SK-N-SH (cell line): ENCODE measurements around the gene ENDOG. TPM values are rescaled to one million over a fixed set of nuclear protein-coding genes. Genes with fewer than 3 reads are reported as not detected.

Experiments
- CTCF ChIA-PET: fragments of 300-600, 350-600 bp; formaldehyde crosslinking; extraction: SDS; loops from one replicate; lab custom pipeline; 2021; lab: Yijun Ruan, JAX
- POLR2A ChIA-PET: fragments of 350-600 bp; sonication (Branson Sonifier 250); formaldehyde crosslinking; extraction: SDS; loops from one replicate; lab custom pipeline; 2020; ENCODE audit warnings: antibody characterized with exemption, inconsistent platforms; lab: Yijun Ruan, JAX
- DNase-seq: peaks from one replicate; pipeline ENCODE4 v3.0.0; 2012
- H2AFZ ChIP-seq: fragments of 200-600 bp; sonication (generic); 2 replicates; pipeline ENCODE4 v1.8.1; 2016; ENCODE audit warnings: antibody characterized with exemption, mild to moderate bottlenecking, low read depth
- H3F3A ChIP-seq: fragments of 200-600 bp; sonication (generic); replicated peaks from 2 replicates; pipeline ENCODE3; 2016; ENCODE audit warnings: antibody characterized with exemption, mild to moderate bottlenecking; ENCODE audit not compliant: insufficient read depth
- H3K27ac ChIP-seq, 2 experiments: fragments of 200-500 bp in 1 of 2; fragments of 200-600 bp in 1 of 2; sonication (Bioruptor generic) in 1 of 2; sonication (generic), shearing (Covaris generic) in 1 of 2; 2 replicates each; pipeline versions ENCODE4 v1.5.1 to v1.6.1; 2014 to 2016; ENCODE audit warnings: low read depth in 2 of 2, inconsistent platforms in 1 of 2, low read length in 1 of 2, mild to moderate bottlenecking in 1 of 2, mixed read lengths in 1 of 2
- H3K27me3 ChIP-seq: fragments of 200-600 bp; sonication (generic), shearing (Covaris generic); 2 replicates; pipeline ENCODE4 v1.6.1; 2016; ENCODE audit warnings: mixed run types; ENCODE audit not compliant: insufficient read depth
- H3K36me3 ChIP-seq, 2 experiments: fragments of 200-500 bp in 1 of 2; fragments of 200-600 bp in 1 of 2; sonication (Bioruptor generic) in 1 of 2; sonication (generic) in 1 of 2; replicated peaks in 1 of 2; 2 replicates each; pipeline versions ENCODE3 to v1.5.1; 2014 to 2016; ENCODE audit warnings: low read length in 1 of 2, mild to moderate bottlenecking in 1 of 2; ENCODE audit not compliant: insufficient read depth in 2 of 2, control insufficient read depth in 1 of 2
- H3K4me1 ChIP-seq, 2 experiments: fragments of 200-500 bp in 1 of 2; fragments of 200-600 bp in 1 of 2; sonication (Bioruptor generic) in 1 of 2; sonication (generic), shearing (Covaris generic) in 1 of 2; 2 replicates each; pipeline versions ENCODE4 v1.5.1 to v1.6.1; 2014 to 2016; ENCODE audit warnings: low read depth in 1 of 2, low read length in 1 of 2, mixed run types in 1 of 2; ENCODE audit not compliant: insufficient read depth in 2 of 2, control insufficient read depth in 1 of 2
- H3K4me2 ChIP-seq: fragments of 200-600 bp; sonication (generic), shearing (Covaris generic); 2 replicates; pipeline ENCODE4 v1.6.1; 2017; ENCODE audit warnings: mixed run types
- H3K4me3 ChIP-seq, 2 experiments: fragments of 200-500 bp in 1 of 2; fragments of 200-600 bp in 1 of 2; sonication (Bioruptor generic) in 1 of 2; sonication (generic), shearing (Covaris generic) in 1 of 2; 2 replicates each; pipeline versions ENCODE4 v1.5.1 to v1.8.1; 2014 to 2016; ENCODE audit warnings: low read depth in 2 of 2, inconsistent platforms in 1 of 2, low read length in 1 of 2, mild to moderate bottlenecking in 1 of 2, mixed read lengths in 1 of 2, moderate library complexity in 1 of 2
- H3K79me2 ChIP-seq: fragments of 200-600 bp; sonication (generic); 2 replicates; pipeline ENCODE4 v1.8.1; 2017; ENCODE audit warnings: mild to moderate bottlenecking; ENCODE audit not compliant: insufficient read depth
- H3K9ac ChIP-seq: fragments of 200-600 bp; sonication (generic); 2 replicates; pipeline ENCODE4 v1.6.1; 2017; ENCODE audit warnings: mixed run types
- H3K9me2 ChIP-seq: fragments of 200-600 bp; sonication (generic); 2 replicates; pipeline ENCODE4 v1.6.1; 2017; ENCODE audit warnings: mixed run types
- H3K9me3 ChIP-seq: fragments of 200-600 bp; sonication (generic); 2 replicates; pipeline ENCODE4 v1.6.1; 2017; ENCODE audit warnings: mixed run types, mild to moderate bottlenecking, moderate library complexity
- H4K20me1 ChIP-seq: fragments of 200-600 bp; sonication (generic); 2 replicates; pipeline ENCODE4 v1.6.1; 2017; ENCODE audit warnings: mild to moderate bottlenecking, mixed run types; ENCODE audit not compliant: insufficient read depth
- CHD2 ChIP-seq: fragments of 150-350 bp; IDR thresholded peaks from 2 replicates; pipeline ENCODE4 v1.6.1; 2018; ENCODE audit warnings: low read length; ENCODE audit not compliant: partially characterized antibody
- CTCF ChIP-seq: fragments of 200-600 bp; sonication (generic); IDR thresholded peaks from 2 replicates; pipeline ENCODE4 v1.6.1; 2017; ENCODE audit warnings: antibody characterized with exemption, mild to moderate bottlenecking, moderate library complexity
- ELF1 ChIP-seq: IDR thresholded peaks from 2 replicates; pipeline ENCODE4 v1.4.0; 2012
- EZH2phosphoT487 ChIP-seq: fragments of 200-600 bp; sonication (generic); IDR thresholded peaks from 2 replicates; pipeline ENCODE4 v1.6.1; 2017; ENCODE audit warnings: low read depth, mixed run types, mild to moderate bottlenecking, antibody characterized with exemption, moderate library complexity, borderline replicate concordance
- GABPA ChIP-seq: IDR thresholded peaks from 2 replicates; pipeline ENCODE4 v1.4.0; 2012; ENCODE audit warnings: low read depth, mild to moderate bottlenecking
- GATA2 ChIP-seq: sonication (generic); formaldehyde crosslinking; IDR thresholded peaks from 2 replicates; pipeline ENCODE4 v1.5.0; 2020; ENCODE audit warnings: mild to moderate bottlenecking, missing genetic modification reagents
- MAX ChIP-seq: IDR thresholded peaks from 2 replicates; pipeline ENCODE4 v1.4.0; 2012; ENCODE audit warnings: low read depth
- MEF2A ChIP-seq: IDR thresholded peaks from 2 replicates; pipeline ENCODE4 v1.4.0; 2012; ENCODE audit warnings: low read depth, borderline replicate concordance
- RXRA ChIP-seq: IDR thresholded peaks from 2 replicates; pipeline ENCODE4 v1.4.0; 2012; ENCODE audit warnings: low read depth, mild to moderate bottlenecking, borderline replicate concordance
- SIN3A ChIP-seq: IDR thresholded peaks from 2 replicates; pipeline ENCODE4 v1.6.1; 2012; ENCODE audit warnings: low read depth, mild to moderate bottlenecking, low read length, moderate library complexity, borderline replicate concordance
- YY1 ChIP-seq: IDR thresholded peaks from 2 replicates; pipeline ENCODE4 v1.4.0; 2012; ENCODE audit warnings: low read depth, mild to moderate bottlenecking
- ZBTB33 ChIP-seq: IDR thresholded peaks from 2 replicates; pipeline ENCODE4 v1.4.0; 2012; ENCODE audit warnings: low read depth, borderline replicate concordance
- WGBS: methylation state at CpG from one replicate; pipeline ENCODE4 v1.1.6; 2017; ENCODE audit warnings: low lambda C conversion rate; 5-methylcytosine and 5-hydroxymethylcytosine counted together
- polyA plus RNA-seq, 3 experiments: library from polyadenylated mRNA; depleted of rRNA; stranded (reverse); fragments of >200 nt; gene quantifications; 2 replicates each; pipeline ENCODE4 v1.2.3, GENCODE V29; 2012

ENDOG gene
- polyA plus RNA-seq, 1 of the 3 experiments (the other 2 are of a cell fraction): 26.6 TPM

GRCh38 chr9:128828267-128828666 is 10.0 kb downstream of the ENDOG start:
- DNase-seq: no peak
- Histone ChIP-seq H3K4me2 (peak overlapping the region; percentile 92), H3K9ac (no peak overlapping the region), H3K79me2 (peaks cover 25% of the 10 kb centered on the region; the same call in 1 of the 2 replicates), H3K4me1 (peaks cover 0 to 6% of the 10 kb centered on the region in 2 experiments; a peak in 1 of 4 replicates), H3K27ac (no peak overlapping the region), H3K36me3 (peaks cover 26 to 36% of the 10 kb centered on the region in 2 experiments), H3K9me3 (no peaks in the 10 kb centered on the region), H4K20me1 (no peaks in the 10 kb centered on the region), H3F3A (peaks cover 16% of the 10 kb centered on the region), H3K27me3 (no peaks in the 10 kb centered on the region), H3K4me3 (peak overlapping the region in 1 of 2 experiments; percentile 75; a peak in 1 of 4 replicates), H3K9me2 (no peaks in the 10 kb centered on the region), H2AFZ (no peak overlapping the region)
- CTCF ChIA-PET: interaction anchor here (2.2 to 3.7 kb wide), 2 partner anchors 10 to 100 kb away, joined by 6 to 34 read pairs; partner anchors contain the start of gene ENDOG
- 99% methylated on average over 8 of the region's 8 CpGs for WGBS
- 0 out of 2 replicates have a peak, but pooled peaks have one; percentile 11 for TF ChIP-seq CTCF
- no peak for TF ChIP-seq ZBTB33
- POLR2A ChIA-PET: interaction anchor here (0.9 kb wide), 1 partner anchor 10 kb away, joined by 3 read pairs; the partner anchor contains the start of gene ENDOG

GRCh38 chr9:128828719-128829452 is 10.6 kb downstream of the ENDOG start:
- no peak for DNase-seq
- H4K20me1 ChIP-seq: no peaks in the 10 kb centered on the region
- WGBS: 38% methylated on average over 15 of the region's 18 CpGs
- no peaks in the 10 kb centered on the region for H3K9me2 ChIP-seq
- POLR2A ChIA-PET: interaction anchor here (0.9 to 1.5 kb wide), 6 partner anchors 8 to 23 kb away, joined by 3 to 13 read pairs (median 4); partner anchors contain the start of gene ENDOG
- CTCF ChIA-PET: interaction anchor here (1.3 to 3.7 kb wide), 4 partner anchors 10 to 127 kb away, joined by 3 to 34 read pairs (median 6); partner anchors contain the start of genes ENDOG and PKN3
- H3K4me1 ChIP-seq: peaks cover 0 to 6% of the 10 kb centered on the region in 2 experiments; a peak in 1 of 4 replicates
- H3K27ac ChIP-seq: peak overlapping the region; percentile 42 to 61; a peak in 3 of 4 replicates
- H2AFZ ChIP-seq: no peak overlapping the region; the same call in none of the 2 replicates
- H3K79me2 ChIP-seq: peaks cover 25% of the 10 kb centered on the region; the same call in 1 of the 2 replicates
- no peaks in the 10 kb centered on the region for H3K9me3 ChIP-seq
- no peaks in the 10 kb centered on the region for H3K27me3 ChIP-seq
- H3K4me2 ChIP-seq: peak overlapping the region; percentile 92
- peaks cover 26 to 30% of the 10 kb centered on the region in 2 experiments for H3K36me3 ChIP-seq
- H3K9ac ChIP-seq: peak overlapping the region; percentile 70
- H3F3A ChIP-seq: peaks cover 16% of the 10 kb centered on the region
- TF ChIP-seq CTCF (no peak), YY1 (no peak), GABPA (no peak), ELF1 (no peak), MEF2A (no peak), SIN3A (no peak), RXRA (no peak), GATA2 (CRISPR knock-in tag) (no peak), CHD2 (no peak), EZH2phosphoT487 (no peak), MAX (no peak)
- peak overlapping the region; percentile 70 to 75 for H3K4me3 ChIP-seq
